NCI-H1092 (cell line): ENCODE results near the gene PRKCE.
"Not testable (repeated sequence)": the region's sequence is repeated elsewhere in the genome, so short reads cannot be mapped to it uniquely, and the experiment has no call there.

ENCODE experiments used
- DNase-seq: peaks from one replicate; lab custom pipeline; 2025; lab: John Stamatoyannopoulos, UW

PRKCE gene

DNA sequence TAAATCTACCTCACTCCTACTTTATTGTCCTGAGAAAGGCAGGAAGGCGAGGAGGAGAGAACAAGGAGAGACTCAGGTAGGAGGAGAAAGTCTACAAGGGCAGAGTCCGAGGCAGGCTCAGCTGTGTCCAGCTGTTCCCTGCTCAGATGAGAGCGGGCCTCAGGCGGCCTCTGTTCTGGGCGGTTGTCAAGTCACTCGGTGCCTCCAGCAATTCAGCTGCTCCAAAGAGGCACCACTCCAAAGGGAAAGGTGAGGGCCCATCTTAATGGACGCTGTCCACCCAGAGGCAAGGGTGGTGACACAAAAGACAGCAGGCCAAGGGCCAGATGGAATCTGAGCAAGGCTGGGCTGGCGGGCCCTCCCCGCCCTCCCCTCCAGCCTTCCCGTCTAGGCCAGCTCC, 544.3 kb downstream of the PRKCE start:
- no peak for DNase-seq

DNA sequence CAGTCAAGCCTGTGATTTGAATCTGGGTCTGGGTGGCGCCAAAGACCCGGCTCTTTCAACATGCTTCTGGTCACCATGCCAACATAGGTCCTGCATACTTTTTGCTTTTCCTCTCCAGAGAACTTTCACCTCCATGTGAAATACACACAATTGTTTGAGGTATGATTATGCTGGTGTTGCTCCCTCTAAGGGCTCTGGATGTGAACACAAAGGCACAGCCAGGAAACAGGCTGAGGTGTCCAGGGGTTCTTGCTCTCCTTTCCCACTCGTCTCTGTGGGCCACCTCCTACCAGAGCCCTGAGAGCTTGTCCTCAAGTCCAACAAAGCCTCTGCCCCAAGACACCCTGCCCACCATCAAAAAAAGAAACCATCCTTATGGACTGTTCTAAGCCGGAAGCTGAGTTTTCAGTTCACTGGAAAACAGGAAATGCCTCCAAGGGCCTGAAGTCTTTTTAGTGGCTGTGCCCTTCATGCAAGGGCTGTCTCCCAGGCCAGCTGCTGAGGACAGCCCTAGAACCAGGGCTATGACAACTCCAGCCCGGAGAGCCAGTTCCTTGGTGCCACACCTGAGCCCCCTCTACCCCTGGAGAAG, 545.5 kb downstream of the PRKCE start:
- no peak for DNase-seq

DNA sequence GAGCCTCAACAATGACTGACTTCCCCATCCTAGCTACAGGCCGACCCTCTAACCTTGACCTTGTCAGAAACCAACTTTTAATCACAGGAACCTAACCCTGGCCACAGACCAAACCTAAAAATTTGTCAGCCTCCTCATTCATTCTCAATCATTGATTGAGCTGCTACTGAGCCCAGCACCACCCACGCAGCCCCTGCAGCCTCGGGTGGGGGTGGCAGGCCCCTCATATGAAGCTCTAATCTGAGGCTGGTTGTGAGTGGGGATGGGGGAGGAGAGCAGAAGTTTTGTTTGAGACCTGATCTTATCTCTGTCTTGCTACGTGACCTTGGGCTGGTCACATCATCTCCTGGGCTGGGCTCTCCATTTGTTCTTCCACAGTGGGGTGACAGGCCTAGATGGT, 546.2 kb downstream of the PRKCE start:
- no peak for DNase-seq

DNA sequence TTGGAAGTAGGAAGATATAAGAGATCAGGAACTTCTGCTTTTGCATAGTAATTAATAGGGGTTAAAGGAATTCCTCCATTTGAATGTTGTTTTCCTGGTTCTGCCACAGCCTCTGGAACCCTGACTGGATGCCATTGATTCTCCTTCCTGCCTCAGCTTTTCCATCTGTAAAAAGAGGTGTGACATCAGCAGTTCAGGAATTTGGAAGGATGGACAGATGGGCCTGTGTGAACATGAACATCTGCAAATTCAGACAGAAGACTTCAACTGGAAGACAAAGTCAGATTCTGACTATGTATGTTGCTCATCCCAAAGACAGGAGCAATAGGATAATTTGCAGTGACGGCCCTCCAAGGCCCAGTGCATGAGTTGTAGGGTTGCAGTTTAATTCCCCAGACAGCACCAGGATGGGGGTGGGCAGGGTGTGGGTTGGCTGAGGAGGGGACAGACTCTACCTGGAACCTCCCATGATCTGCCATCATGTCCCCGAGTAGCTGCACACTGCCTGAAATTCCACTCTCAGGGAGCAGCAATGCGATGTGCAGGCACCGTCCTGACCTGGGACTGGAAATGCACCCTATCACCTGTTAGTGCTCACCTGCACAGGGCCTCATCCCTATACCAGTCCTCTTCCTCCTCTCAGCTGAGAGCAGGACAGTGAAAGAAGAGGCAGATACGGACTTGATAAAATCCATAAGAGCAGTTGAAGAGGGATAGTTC, 546.8 kb downstream of the PRKCE start:
- no peak for DNase-seq

DNA sequence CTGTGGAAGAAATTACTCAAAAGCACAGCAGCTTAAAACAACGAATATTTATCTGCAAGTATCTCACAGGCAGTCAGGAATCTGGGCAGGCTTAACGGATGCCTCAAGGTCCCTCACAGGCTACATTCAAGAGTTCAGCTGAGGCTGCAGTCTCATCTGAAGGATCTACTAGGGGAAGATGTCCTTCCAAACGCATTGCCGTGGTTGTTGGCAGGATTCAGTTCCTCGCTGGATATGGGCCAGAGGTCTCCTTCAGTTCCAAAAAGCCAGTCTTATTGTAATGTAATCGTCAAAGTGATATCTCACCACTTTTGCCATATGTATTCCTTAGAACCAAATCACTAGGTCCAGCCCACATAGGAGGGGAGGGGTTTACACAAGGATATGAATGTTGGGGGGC, 547.5 kb downstream of the PRKCE start:
- no peak for DNase-seq

DNA sequence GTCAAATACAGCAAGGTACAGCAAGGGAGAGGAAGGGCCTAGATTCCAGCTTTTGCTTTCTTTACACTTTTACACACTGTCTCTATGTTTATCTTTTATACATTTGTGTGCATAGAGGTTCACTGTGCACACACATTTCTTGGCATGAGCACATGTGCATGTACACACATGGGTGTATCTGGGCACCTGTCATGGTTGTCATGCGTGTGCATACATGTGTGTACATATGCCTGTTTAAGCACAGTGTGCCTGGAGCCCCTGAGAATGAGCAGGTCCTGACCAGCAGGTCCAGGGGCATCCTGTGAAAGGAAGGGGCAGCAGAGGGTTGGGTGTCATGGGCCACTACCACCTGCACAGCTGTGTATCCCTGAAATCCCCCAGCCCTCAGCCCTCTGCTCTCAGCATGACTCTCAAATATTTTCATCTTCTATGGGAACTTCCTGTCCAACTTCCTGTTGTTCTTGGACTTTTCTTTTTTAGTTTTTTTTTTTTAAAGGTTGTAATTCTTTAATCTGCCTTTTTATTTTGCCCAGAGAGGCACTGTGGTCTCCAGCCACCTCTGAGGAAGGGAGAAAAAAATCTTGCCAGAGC, 548.7 kb downstream of the PRKCE start:
- no peak for DNase-seq

DNA sequence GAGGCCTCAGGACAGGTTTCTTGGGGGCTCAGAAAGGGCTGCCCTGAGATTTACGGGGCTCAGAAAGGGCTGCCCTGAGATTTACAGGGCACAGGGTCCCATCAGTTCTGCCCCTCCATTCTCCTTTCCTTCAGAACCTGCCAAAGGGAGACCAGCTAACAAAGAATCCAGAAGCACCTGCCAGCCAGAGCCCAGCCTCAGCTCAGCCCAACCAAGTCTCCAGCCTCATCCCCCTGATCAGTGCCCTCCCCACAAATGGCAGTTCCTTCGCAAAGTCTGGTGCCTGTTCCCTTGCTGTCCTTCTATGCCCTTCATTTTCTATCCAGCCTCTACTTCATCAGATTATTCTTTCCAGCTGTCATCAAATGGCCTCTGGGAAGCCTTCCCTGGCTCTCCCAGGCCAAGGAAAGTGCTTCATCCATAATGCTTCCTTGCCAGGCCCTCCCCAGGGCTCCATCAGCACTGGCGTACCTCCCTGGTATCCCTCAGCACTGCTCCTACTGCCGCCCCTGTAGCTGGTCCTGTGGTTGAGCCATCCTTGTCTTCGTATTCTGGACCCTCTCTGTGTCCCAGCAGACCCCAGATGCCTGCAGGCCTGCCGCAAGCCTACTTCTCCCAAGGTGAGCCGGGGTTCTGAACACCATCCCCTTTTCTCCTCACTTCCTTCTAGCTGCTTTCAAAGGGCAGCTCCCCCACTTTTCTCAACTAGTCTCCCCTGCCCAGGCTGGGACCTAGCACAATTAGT, 549.6 kb downstream of the PRKCE start:
- DNase-seq: no peak

DNA sequence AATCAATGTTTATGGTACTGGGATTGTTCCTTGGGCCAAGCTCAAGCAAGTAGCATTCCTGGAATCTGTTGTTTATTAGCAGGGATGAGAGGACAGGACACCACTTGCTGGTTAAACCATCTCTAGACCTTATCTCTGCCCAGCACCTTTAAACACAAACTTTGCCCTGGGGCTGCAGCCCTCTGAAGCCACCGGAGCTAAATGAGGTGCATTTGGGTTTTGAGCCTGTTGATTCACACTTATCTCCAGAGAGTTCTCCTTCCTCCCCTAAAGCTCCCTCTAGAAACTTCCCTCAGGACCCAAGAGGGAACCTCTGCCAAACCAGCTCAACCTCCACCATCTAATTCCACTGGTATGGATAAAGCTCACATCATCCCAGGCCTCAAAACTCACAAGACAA, 551.0 kb downstream of the PRKCE start:
- no peak for DNase-seq

DNA sequence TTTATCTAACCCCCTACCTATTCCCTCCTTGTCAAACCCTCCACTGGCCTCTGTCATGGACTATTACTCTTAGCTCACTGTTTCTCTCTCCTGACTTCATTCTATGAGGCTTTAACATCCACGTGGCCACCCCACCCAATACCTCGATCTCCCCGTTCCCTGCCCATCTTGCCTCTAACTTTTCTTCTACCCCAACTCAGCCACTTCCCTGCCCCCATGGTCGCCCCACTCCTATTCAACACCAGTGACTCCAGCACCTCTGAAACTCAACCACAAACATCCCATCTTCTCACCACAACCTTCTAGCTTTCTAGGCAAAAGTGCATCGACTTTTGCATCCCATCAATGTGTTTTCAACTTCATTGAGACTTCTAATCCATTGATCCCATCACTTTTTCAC, 551.5 kb downstream of the PRKCE start:
- DNase-seq: no peak

DNA sequence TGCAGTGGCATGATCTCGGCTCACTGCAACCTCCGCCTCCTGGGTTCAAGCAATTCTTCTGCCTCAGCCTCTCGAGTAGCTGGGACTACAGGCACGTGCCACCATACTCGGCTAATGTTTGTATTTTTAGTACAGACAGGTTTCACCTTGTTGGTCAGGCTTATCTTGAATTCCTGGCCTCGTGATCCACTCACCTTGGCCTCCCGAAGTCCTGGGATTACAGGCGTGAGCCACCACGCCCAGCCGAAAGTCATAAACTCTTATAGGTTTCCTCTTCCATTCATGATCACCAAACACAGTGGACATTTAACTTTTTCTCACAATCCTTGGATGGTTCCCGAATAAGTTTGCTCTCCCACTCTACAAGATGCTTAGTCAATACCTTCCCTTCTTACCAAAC, 552.2 kb downstream of the PRKCE start:
- not testable (repeated sequence) for DNase-seq

DNA sequence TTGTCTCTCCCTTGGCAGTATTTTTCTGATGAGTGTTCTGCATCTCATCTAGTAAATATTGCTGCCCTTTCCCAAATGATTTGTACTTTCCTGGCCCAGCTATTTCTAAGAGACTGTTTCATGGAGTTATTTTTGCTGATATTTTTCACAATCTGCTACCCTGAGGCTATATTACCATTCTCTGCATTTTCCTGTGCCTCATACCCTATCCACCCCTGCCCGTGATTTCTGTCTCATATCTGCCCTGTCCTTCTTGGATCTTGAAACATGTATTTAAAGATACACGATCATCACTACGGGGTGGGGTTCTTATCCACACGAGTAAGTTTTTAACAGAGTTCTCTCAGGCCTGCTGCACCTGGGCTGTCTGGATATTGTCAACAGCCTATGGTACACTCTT, 556.1 kb downstream of the PRKCE start:
- no peak for DNase-seq

DNA sequence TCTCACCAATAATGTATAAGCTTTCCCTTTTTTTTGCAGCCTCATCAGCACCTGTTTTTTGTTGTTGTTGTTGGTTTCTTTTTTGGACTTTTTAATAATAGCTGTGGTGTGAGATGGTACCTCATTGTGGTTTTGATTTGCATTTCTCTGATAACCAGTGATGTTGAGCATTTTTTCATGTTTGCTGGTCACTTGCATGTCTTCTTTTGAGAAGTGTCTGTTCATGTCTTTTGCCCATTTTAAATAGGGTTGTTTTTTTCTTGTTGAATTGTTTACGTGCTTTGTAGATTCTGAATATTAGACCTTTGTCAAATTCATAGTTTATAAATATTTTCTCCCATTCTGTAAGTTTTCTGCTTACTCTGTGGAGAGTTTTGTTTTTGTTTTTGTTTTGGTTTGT, 557.3 kb downstream of the PRKCE start:
- no peak for DNase-seq

DNA sequence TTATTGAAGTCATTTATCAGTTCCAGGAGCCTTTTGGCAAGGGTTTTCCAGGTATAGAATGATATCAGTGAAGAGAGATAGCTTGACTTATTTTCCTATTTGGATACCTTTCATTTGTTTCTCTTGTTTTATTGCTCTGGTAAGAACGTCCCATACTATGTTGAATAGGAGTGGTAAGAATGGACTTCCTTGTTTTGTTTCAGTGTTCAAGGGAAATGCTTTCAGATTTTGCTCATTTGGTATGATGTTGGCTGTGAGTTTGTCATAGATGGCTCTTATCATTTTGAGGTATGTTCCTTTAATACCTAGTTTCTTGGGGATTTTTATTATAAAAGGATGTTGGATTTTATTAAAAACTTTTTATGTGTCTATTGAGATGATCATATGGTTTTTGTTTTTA, 558.6 kb downstream of the PRKCE start:
- DNase-seq: no peak

DNA sequence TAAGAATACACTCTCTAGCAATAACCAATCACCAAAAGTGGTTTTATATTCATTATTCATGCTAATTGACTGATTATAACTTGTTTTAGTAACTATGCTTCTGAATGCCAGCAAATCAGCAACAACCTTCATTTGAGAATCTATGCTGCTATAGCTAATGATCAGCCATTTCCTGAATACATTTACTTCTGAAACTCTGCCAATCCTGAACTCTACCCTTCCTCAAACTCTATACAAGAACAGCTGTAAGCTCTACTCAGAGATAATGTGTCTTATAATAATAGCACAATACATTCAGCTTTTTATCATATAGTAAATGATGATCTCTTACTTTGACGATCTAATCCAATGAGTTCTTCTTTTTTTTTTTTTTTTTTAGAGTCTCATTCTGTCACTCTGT, 560.0 kb downstream of the PRKCE start:
- no peak for DNase-seq

DNA sequence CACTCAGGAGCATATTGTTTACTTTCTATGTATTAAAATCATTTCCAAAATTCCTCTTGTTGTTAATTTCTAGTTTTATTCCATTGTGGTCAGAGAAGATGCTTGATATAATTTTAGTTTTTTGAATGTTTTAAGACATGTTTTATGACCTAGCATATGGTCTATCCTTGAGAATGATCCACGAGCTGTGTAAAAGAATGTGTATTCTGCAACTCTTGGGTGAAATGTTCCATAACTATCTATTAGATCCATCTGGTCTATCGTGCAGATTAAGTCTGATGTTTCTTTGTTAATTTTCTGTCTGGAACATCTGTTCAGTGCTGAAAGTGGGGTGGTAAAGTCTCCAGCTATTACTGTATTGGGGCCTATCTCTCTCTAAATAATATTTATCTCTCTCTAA, 562.4 kb downstream of the PRKCE start:
- DNase-seq: no peak

DNA sequence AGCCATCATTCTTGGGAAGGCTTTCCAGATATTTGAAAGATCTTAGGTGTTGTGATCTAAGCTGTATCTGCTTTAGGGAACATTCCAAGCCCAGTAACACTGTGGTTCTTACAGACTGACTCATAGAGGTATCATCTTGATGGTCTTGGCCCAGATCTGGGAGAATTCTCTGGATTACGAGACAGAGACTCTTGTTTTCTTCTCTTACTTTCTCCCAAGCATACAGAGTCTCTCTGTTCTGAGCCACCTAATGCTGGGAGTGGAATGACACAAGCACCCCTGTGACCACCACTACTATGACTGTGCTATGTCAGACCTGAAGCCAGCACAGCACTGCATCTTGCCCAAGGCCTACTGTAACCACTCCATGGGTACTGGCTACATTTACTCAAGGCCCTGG, 564.7 kb downstream of the PRKCE start:
- DNase-seq: no peak

DNA sequence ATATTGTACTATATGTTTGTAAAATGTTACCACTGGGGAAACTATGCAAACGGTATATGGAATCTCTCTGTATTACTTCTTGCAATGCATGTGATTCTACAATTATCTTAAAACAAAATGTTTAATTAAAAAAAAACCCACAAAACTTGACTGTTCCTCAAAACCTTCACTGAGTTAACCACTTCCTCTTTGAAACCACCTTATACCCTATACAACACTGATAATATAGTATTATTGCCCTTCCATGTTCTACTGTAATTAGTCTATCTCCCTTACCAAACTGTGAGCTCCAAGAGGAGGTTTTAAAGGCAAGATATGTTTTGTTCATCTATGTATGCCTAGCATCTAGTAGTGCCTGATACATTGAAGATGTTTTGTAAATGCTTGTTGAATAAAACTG, 572.0 kb downstream of the PRKCE start:
- not testable (repeated sequence) for DNase-seq

DNA sequence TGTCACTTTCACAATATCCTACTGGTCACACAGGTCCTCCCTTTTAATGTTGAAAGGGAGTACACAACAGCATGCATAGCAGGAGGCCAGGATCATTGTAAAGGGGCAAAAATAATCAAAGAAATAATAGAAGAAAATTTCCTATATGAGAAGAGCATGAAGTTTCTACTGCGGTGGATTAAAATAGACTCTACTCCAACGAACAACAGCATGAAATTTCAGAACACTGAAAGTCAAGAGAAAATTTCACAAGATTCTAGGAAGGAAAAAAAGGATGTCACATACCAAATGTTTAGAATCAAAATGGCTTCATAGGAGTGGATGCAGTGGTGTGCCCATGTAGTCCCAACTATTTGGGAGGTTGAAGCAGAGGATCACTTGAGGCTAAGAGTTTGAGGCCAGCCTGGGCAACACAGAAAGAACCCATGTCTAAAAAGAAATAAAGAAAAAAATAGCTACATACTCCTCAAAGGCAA, 573.7 kb downstream of the PRKCE start:
- no peak for DNase-seq

DNA sequence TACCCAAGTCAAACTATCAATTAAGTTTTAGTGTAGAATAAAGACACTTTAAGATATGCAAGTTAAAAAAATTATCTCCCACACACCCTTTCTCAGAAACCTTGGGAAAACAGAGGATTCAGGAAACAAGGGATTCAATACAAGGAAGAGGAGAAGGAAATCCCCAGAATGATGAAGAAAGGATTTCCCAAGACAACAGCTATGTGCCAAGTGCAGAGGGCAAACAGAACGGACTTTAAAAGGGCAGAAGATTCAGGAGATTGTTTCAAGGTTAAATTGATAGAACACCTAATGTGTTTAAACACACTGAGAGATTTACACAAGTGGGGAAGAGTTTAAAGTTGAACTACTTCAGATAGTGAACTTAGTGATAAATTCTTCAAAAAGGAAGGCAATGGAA, 574.3 kb downstream of the PRKCE start:
- DNase-seq: no peak

DNA sequence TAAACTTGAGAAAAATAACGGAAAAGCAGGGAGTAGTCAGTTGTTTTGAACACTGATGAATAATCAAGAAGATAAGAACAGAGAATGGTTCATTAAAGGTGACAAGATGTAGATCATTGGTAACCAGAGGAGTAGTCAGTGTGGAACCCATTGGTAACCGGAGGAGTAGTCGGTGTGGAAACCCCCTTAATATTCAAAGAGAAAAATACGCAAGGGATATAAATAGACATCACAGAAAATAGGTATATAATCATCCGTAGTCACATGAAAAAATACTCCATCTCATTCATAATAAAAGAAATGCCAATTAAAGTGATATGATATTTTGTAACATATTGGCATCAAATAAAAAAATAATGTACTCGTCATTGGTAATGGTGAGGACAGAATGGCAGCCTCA, 575.1 kb downstream of the PRKCE start:
- no peak for DNase-seq

DNA sequence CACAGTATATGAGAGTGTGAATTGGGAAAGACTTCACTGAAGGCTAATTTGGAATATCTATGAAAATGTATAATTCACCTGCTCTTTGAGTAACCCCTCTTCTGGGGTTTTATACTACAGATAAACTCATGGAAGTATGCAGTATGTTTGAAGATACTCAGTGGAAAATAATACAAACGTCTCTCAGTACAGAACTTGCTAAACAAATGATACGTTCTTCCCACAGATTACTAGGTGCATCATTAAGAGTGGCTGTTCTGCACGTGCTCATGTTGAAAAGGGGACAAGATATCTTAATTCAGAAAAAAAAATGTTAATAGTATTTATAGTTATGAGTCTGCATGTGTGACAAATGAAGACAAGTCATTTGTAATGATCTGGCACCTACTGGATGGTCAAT, 575.5 kb downstream of the PRKCE start:
- no peak for DNase-seq

DNA sequence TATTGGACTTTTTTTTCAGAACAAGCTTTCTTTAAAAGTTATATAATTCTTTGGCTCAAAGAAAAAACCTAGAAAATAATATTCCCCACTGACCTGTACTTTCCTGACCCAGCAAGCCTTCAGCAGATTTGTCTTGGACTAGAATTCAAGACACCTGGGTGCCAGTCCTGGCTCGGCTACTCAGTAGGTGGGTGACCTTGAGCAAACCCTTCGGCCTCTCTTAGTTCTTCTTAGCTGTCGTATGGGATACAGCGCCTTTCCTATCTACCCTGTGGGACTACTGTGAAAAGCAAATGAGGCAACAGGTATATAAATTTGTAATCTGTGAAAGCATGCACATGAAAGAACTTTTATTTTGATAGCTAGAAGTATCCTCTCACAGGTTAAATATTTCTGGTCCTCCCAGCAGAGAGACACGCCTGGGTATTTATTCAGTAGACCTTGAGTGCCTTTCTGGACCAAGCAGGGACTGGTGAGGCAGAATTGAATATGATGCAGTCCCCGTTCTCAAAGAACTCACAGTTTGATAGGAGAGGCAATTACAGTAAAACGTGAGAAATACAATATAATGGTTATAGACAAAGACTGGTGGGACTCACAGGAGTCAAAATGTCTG, 576.3 kb downstream of the PRKCE start:
- no peak for DNase-seq
